ENCODE data around the gene CFAP46. TPM values are rescaled to one million over a fixed set of nuclear protein-coding genes. Genes with fewer than 3 reads are reported as not detected.
"Not testable (repeated sequence)": the region's sequence is repeated elsewhere in the genome, so short reads cannot be mapped to it uniquely, and the experiment has no call there.

Gene CFAP46
- total and polyA plus RNA-seq, 4 donors: 3.1 to 18.8 (median 7.1) TPM

DNA sequence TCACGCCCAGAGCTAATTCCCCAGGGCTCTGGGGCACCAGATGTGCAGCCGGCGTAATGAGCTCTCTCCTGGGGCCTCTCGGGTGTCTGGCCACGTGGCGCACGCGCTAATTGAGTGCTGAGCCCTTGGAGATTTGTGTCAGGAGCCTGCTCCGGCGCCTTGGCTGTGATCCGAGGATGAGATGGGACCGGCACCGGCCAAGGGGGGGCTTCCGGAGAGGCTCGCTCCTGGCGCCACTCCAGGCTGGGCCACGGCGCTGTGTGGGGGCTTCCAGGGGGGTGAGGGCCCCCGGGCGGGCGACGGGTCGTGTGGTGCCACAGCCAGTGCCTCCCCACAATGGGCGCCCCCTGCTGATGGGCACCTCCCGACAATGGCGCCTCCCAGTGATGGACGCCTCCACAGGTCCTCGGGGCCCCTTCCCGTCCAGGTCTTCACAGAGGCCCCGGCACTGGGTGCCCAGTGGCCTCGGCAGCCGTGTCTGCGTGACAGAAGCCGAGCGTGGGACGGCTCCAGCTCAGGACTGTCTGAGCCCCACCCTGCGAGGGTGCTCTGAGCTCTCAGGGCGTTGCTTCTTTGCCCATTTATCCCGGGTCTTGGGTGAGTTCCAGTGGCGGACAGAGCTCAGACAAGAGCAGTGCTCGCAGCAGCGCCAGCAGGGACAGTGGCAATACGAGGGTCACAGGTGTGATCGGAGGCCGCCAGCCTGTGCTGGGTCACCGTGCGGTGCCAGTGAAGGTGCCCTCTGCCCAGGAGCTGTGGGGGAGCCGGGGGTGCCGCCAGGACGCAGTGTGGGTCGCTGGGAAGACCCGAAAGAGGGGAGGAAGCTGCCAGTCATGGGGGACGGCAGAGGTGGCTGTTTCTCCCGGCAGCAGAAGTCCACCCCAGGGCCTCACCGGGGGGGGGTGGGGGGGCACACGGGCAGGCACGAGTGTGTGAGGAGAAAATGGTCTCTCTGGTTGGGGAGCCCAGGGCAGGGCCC lies 148.2 kb downstream of the CFAP46 start:
- Histone ChIP-seq H3K4me1 (ENCODE audit: control insufficient read depth in 5 of 5, insufficient read depth in 5 of 5, low read length in 5 of 5) (no peaks in the 10 kb centered on the region), H3K9me3 (ENCODE audit: control insufficient read depth in 4 of 4, insufficient read depth in 3 of 4, low read length in 3 of 4) (peaks cover 0 to 2% (median 0%) of the 10 kb centered on the region in 4 donors), H3K36me3 (ENCODE audit: control insufficient read depth in 4 of 4, insufficient read depth in 4 of 4, low read length in 4 of 4) (no peaks in the 10 kb centered on the region), H3K9ac (ENCODE audit: insufficient read depth in 1 of 2, low read length in 2 of 2) (no peak overlapping the region), H3K4me3 (no peak overlapping the region), H3K27ac (ENCODE audit: low read depth in 1 of 2, low read length in 1 of 2) (no peak overlapping the region), H3K27me3 (ENCODE audit: control insufficient read depth in 3 of 3, insufficient read depth in 3 of 3, low read length in 2 of 3) (peaks cover 4 to 33% (median 7%) of the 10 kb centered on the region in 3 donors)
- 62 to 68% methylated on average over 57 of the region's 57 CpGs for WGBS, 2 donors
- no peak for DNase-seq
- TF ChIP-seq, protein P1, sequence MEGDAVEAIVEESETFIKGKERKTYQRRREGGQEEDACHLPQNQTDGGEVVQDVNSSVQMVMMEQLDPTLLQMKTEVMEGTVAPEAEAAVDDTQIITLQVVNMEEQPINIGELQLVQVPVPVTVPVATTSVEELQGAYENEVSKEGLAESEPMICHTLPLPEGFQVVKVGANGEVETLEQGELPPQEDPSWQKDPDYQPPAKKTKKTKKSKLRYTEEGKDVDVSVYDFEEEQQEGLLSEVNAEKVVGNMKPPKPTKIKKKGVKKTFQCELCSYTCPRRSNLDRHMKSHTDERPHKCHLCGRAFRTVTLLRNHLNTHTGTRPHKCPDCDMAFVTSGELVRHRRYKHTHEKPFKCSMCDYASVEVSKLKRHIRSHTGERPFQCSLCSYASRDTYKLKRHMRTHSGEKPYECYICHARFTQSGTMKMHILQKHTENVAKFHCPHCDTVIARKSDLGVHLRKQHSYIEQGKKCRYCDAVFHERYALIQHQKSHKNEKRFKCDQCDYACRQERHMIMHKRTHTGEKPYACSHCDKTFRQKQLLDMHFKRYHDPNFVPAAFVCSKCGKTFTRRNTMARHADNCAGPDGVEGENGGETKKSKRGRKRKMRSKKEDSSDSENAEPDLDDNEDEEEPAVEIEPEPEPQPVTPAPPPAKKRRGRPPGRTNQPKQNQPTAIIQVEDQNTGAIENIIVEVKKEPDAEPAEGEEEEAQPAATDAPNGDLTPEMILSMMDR (IDR thresholded peaks at IDR 0.05; ENCODE audit: control extremely low read depth, extremely low read depth): no peak
- ATAC-seq (ENCODE audit: insufficient read depth, low FRiP score): no peak

DNA sequence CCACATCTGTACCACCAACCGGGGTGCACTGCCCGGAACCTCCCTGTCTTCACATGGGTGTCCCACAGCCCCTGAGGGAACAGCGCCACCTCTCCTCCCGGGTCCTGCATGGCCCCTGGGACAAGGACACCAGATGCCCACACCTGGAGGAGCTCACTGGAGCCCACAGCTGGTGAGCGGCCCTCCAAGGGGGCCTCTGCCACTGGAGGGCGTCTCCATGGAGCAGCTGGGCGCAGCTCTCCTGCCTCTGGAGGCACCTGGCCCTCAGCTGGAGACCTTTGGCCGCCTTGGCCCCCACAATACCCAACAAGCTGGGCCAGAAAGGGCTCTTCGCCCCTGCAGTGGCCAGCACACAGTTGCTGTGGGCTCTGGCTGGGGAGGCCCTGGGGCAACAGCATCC lies 149.2 kb downstream of the CFAP46 start:
- Histone ChIP-seq H3K4me1 (ENCODE audit: control insufficient read depth in 5 of 5, insufficient read depth in 5 of 5, low read length in 5 of 5) (no peaks in the 10 kb centered on the region), H3K4me3 (no peak overlapping the region), H3K9me3 (ENCODE audit: control insufficient read depth in 4 of 4, insufficient read depth in 3 of 4, low read length in 3 of 4) (peaks cover 0 to 2% (median 0%) of the 10 kb centered on the region in 4 donors), H3K36me3 (ENCODE audit: control insufficient read depth in 4 of 4, insufficient read depth in 4 of 4, low read length in 4 of 4) (no peaks in the 10 kb centered on the region), H3K9ac (ENCODE audit: insufficient read depth in 1 of 2, low read length in 2 of 2) (no peak overlapping the region), H3K27me3 (ENCODE audit: control insufficient read depth in 3 of 3, insufficient read depth in 3 of 3, low read length in 2 of 3) (peaks cover 4 to 38% (median 16%) of the 10 kb centered on the region in 3 donors), H3K27ac (ENCODE audit: low read depth in 1 of 2, low read length in 1 of 2) (no peak overlapping the region)
- DNase-seq (no peak), ATAC-seq (ENCODE audit: insufficient read depth, low FRiP score) (no peak)
- TF ChIP-seq, protein P1 (IDR thresholded peaks at IDR 0.05; ENCODE audit: control extremely low read depth, extremely low read depth): no peak
- 87 to 89% methylated on average over 9 of the region's 9 CpGs for WGBS, 2 donors

- no peak overlapping the region for H3K27ac ChIP-seq (ENCODE audit: low read depth in 1 of 2, low read length in 1 of 2)
- H3K27me3 ChIP-seq (ENCODE audit: control insufficient read depth in 3 of 3, insufficient read depth in 3 of 3, low read length in 2 of 3): peaks cover 4 to 38% (median 21%) of the 10 kb centered on the region in 3 donors
- no peak for ATAC-seq (ENCODE audit: insufficient read depth, low FRiP score)
- WGBS, 2 donors: 83 to 90% methylated on average over 17 of the region's 17 CpGs
- H3K36me3 ChIP-seq (ENCODE audit: control insufficient read depth in 4 of 4, insufficient read depth in 4 of 4, low read length in 4 of 4): no peaks in the 10 kb centered on the region
- peaks cover 0 to 3% (median 0%) of the 10 kb centered on the region in 5 donors for H3K4me1 ChIP-seq (ENCODE audit: control insufficient read depth in 5 of 5, insufficient read depth in 5 of 5, low read length in 5 of 5)
- H3K4me3 ChIP-seq: no peak overlapping the region
- peaks cover 0 to 2% (median 0%) of the 10 kb centered on the region in 4 donors for H3K9me3 ChIP-seq (ENCODE audit: control insufficient read depth in 4 of 4, insufficient read depth in 3 of 4, low read length in 3 of 4)
- no peak overlapping the region for H3K9ac ChIP-seq (ENCODE audit: insufficient read depth in 1 of 2, low read length in 2 of 2)
- no peak for DNase-seq
- TF ChIP-seq, protein P1 (IDR thresholded peaks at IDR 0.05; ENCODE audit: control extremely low read depth, extremely low read depth): no peak
These were observed 149.6 kb downstream of the CFAP46 start for GRCh38 chr10:132792796-132793195.

DNA sequence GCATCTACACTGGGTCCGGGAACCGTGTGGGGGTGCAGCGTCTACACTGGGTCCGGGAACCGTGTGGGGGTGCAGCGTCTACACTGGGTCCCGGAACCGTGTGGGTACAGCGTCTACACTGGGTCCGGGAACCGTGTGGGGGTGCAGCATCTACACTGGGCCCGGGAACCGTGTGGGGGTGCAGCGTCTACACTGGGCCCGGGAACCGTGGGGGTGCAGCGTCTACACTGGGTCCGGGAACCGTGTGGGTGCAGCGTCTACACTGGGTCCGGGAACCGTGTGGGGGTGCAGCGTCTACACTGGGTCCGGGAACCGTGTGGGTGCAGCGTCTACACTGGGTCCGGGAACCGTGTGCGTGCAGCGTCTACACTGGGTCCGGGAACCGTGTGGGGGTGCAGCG lies 150.3 kb downstream of the CFAP46 start:
- H3K27me3 ChIP-seq (ENCODE audit: control insufficient read depth in 3 of 3, insufficient read depth in 3 of 3, low read length in 2 of 3): peaks cover 4 to 34% (median 26%) of the 10 kb centered on the region in 3 donors
- not testable (repeated sequence) for H3K9me3 ChIP-seq (ENCODE audit: control insufficient read depth in 4 of 4, insufficient read depth in 3 of 4, low read length in 3 of 4); DNase-seq; ATAC-seq (ENCODE audit: insufficient read depth, low FRiP score); H3K4me3 ChIP-seq; H3K36me3 ChIP-seq (ENCODE audit: control insufficient read depth in 4 of 4, insufficient read depth in 4 of 4, low read length in 4 of 4); H3K4me1 ChIP-seq (ENCODE audit: control insufficient read depth in 5 of 5, insufficient read depth in 5 of 5, low read length in 5 of 5); H3K9ac ChIP-seq (ENCODE audit: insufficient read depth in 1 of 2, low read length in 2 of 2); H3K27ac ChIP-seq (ENCODE audit: low read depth in 1 of 2, low read length in 1 of 2)
- 94 to 96% methylated on average over 27 to 33 of the region's 33 CpGs for WGBS, 2 donors

All from lung (tissue), 12 donors.